Stimulated activated naive CD4-positive, alpha-beta T cell treated with Interleukin-2 at 50 U/mL for 16 hours (primary cell): Measurements from ENCODE around the gene PSMC5.

Source experiments
- DNase-seq: peaks from one replicate; lab custom pipeline; 2025; lab: John Stamatoyannopoulos, UW

PSMC5 gene

DNA sequence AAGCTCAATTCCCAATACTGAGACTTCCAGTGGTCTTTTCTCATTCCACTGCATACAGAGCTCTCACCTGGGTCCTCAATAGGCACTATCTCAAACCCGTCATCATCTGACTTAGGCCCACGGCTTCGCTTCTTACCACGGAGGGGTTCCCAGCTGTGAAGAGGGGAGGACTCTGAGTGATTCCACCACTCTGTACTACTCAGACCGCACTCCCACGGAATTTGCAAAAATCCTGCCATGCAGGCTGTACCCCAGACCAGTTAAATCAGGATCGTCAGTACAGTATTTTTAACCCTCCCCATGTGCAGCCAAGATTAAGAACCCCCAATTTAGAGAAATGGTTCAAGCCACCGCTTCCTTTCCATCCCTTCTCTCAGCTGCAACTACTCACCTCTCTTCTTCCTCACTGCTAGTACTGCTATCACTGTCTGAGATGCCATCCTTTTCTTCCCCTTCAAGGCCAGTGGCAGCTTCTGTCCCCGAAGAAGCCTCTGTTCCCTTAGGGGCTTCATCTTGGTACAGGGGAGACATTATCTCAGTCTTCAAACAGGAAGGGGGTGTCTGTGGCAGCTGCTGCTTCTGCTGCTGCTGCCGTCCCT lies 6.2 kb upstream of the PSMC5 start:
- DNase-seq: no peak

DNA sequence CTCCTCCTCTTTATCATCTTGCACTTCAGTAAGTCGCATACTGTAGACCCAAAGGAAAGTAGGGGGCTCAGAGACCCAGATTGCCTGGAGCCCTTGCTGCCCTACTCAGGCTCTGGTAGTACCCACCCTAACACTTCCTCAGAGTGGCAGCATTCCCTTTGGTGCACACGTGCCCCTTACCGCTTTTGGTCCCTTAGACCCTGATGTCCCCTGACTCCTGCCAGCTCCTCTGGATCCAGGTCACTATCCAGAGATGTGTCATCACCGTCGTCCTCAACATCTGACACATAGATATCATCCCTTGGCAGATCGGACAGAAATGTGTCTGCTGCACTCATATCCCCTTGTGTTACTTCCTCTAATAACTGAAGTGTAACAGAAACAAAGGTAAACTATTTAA lies 5.4 kb upstream of the PSMC5 start:
- DNase-seq: no peak

DNA sequence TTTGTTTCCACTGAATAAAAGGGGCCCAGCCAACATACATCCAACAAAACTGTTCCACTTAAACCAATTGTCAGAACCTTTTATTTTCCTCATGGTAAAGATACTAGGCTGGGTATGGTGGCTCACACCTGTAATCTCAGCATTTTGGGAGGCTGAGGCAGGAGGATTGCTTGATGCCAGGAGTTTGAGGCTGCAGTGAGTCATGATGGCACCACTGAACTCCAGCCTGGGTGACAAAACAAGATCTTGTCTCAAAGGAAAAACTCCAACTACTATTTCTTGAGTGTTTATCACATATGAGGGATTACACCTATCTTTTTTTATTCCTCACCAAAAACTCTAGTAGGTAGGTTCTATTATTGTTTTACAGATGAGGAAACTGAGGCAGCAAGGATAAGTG lies 4.7 kb upstream of the PSMC5 start:
- no peak for DNase-seq

GRCh38 chr17:63823659-63824331 lies 3.4 kb upstream of the PSMC5 start:
- DNase-seq: no peak

GRCh38 chr17:63824362-63824761 lies 2.9 kb upstream of the PSMC5 start:
- DNase-seq: no peak

DNA sequence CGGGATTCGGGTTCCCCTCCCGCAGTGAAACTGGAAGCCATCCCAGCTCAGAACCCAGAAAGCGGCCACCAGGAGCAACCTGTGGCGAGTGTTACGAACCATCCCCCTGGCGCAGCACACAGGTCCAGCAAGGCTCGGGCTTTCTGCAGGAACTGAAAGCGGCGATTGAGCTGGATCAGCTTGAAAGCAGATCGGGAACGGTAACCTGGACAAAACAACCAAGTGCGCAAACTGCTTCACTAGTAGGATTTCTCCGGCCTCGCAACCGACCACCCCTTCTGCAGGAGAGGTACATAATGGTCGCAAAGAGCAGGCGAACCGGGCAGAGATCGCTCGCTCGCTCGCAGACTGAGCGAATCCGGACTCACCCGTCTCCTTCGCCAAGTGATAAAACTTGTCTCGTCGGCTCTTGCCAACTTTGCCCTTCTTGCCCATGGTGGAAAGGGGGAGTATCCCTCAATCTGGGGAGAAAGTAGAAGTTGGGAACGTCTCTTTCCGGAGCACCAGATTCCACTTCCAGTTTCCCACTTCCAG lies 696 bp upstream of the PSMC5 start:
- DNase-seq: no peak

DNA sequence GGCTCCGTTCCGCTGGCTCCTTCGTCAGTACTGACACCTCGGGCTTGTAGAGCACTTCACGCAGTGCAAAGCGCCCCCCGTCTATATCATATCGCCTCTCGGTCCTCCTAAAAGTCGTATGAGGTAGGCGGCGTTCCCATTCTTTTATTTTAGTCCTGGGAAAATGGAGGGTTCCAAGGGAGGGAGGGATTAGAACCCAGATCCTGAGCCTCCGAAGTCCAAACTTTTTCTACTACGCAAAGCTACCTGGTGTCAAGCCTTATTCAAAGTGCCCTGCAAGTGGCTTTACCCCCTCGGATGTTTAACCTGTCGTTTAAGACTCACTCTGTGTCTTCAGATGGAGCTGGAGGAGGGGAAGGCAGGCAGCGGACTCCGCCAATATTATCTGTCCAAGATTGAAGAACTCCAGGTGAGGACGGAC lies 580 bp downstream of the PSMC5 start:
- DNase-seq: no peak

DNA sequence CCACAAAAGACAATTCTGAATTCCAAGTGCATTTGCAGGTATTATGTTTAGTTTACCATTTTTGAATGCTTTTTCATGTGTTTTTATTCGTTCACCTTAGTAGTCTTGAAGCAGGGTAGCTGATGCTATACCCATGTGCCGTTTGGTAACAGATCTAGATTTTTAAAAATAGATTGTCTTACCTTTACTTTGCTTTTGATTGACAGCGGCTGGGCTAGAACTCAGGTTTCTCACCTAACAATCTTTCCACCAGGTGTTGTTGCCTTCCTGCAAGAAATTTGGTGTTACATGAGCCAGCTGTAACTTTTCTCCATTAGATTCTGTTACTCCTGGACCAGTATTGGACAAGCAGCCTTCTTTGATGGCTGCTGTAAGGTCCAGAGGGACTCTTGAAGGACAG lies 1.7 kb downstream of the PSMC5 start:
- no peak for DNase-seq

- DNase-seq: no peak
Measured at GRCh38 chr17:63830278-63830677, 3.0 kb downstream of the PSMC5 start.

GRCh38 chr17:63830904-63831491 lies 3.8 kb downstream of the PSMC5 start:
- no peak for DNase-seq

DNA sequence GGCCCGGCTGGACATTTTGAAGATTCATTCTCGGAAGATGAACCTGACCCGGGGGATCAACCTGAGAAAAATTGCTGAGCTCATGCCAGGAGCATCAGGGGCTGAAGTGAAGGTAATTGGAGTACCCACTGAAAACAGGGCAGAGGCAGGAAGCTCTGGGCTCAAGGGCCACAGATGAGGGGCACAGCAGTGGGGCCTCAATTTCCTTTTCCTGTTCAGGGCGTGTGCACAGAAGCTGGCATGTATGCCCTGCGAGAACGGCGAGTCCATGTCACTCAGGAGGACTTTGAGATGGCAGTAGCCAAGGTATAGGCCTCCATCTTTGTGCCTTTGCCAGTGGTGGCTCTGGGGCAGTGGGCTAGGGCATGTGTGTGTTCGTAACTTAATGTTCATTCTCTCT lies 4.3 kb downstream of the PSMC5 start:
- no peak for DNase-seq

GRCh38 chr17:63832014-63832413 lies 4.8 kb downstream of the PSMC5 start:
- no peak for DNase-seq

GRCh38 chr17:63832455-63832854 lies 5.2 kb downstream of the PSMC5 start:
- DNase-seq: no peak

DNA sequence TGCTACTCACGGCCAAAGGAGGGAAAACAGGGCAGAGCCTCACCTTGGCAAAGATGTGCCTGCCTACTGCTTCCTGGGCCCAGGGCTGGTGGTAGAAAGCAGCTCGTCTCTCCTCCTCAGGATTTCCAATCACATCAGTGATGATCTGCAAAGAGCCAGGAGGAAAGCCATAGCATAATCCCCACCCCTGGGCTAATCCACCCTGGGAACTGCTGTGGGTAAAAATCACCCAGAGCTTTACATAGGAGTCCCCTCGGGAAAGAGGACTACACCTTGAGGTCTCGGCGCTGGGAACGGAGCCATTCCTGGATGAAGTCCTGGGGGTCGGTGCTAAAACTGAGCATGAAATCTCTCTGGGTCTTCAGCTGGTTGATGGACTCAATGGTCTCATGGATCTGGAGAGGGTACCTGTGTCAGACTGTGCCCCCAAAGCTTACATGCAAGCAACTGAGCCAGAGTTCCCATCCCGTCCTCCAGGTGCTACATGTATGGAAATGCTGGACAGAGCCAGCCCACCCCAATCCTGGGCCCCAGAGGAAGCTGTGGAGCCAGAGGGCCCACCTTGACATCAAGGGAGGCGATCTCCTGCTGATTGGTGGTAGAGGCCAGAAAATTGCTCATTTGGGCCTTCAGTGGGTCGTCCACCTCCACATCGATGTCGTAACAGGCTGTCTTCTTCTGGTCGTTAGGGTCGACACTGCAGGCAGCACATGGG lies 6.0 kb downstream of the PSMC5 start:
- no peak for DNase-seq

DNA sequence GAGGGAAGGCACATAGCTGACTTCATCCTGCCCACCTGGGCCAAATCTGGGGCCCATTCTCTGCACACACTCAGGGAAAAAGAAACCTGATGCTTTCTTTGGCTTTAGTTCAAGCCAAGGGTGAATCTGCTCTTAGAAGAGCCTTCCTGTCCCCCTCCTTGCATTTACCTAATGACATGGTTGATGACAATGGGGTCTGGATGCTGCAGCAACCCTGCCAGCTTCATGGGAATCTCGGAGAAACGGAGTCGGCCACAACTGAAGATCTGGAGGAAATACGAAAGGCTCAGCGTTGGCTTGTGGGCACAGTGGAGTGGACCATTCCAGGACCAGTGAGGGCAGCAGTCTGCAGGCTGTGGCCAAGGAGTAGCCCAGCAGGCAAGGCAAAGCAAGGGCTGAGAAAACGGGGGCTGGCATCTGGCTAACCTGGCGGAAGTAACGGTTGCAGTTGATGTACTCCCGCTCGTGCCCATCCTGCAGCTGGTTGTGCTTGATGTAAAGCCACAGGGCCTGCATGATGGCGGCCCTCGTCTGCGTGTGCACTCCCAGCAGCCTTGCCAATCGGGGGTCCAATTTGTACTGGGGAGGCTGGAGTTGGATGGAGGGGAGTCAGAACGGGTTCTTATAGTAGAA lies 6.6 kb downstream of the PSMC5 start:
- DNase-seq: no peak

- peak; percentile 66 for DNase-seq
Measured at GRCh38 chr17:63834431-63835166, 7.4 kb downstream of the PSMC5 start.

- no peak for DNase-seq
Measured at GRCh38 chr17:63835167-63835720, 8.0 kb downstream of the PSMC5 start.

DNA sequence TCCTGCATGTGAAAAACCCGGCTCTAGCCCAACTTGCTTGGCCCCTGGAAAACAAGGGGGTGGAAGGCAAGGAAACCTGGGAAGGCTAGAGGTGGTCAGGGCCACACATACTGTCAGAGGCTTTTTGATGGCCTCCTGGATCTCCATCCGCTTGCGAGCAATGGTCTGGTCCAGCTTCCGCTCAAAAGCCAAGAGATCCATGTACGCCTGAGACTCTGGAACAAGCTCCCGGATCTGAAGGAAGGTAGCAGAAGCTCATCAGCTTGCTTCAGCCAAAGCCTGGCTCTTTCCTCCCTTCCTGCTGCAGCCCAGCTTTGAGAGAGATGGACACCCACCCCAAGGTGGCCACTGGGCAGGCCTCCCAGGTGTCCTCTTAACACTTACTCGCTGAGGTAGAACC lies 9.6 kb downstream of the PSMC5 start:
- DNase-seq: no peak

- DNase-seq: no peak
Measured at GRCh38 chr17:63837480-63837879, 10.2 kb downstream of the PSMC5 start.

- no peak for DNase-seq
Measured at GRCh38 chr17:63837962-63838600, 10.8 kb downstream of the PSMC5 start.
